A549 treated with Hydrocortisone at 1 μM for 4 hours (cell line): ENCODE data around the gene RBMY1E. TPM values are rescaled to one million over a fixed set of nuclear protein-coding genes. Genes with fewer than 3 reads are reported as not detected.

ENCODE experiments used
- total RNA-seq: library from RNA; stranded (reverse); fragments of 200-300 nt; extraction: Qiagen RNA extraction; gene quantifications from 5 replicates; pipeline ENCODE4 v1.2.3, GENCODE V29; 2022

The RBMY1E gene
- total RNA-seq: not detected in 5 replicates

DNA sequence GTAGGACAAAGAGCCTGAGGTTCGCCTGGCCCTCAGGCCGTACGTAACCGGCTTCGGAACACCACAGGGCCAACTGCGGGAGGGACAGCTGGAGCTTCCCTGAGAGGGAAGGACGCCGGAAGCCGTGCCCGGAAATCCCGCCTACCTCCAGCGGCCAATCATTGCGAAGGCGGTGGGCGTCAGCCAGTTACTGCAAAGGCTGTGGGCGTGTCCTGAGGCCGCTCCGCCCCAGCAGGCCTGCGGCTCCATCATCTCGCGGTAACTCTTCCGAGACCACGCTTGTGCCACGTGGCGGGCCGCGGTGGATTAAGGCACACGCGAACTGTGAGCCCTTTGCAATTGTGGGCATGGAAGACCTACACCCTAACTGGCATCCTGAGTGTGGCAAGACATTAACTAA is at the start of gene RBMY1E:
Gene RBMY1E, minus strand, starts transcription at position 101 of the 400 bp plus-strand sequence. CDS start 1,978 bp downstream, outside the sequence.

DNA sequence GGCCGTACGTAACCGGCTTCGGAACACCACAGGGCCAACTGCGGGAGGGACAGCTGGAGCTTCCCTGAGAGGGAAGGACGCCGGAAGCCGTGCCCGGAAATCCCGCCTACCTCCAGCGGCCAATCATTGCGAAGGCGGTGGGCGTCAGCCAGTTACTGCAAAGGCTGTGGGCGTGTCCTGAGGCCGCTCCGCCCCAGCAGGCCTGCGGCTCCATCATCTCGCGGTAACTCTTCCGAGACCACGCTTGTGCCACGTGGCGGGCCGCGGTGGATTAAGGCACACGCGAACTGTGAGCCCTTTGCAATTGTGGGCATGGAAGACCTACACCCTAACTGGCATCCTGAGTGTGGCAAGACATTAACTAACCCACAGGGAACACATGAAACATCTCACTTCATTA is 23.4 kb downstream of the RBMY1E start, which contains the start of gene RBMY1D:
Gene RBMY1D, minus strand, starts transcription at position 101 of the 400 bp plus-strand sequence. CDS start 2,013 bp downstream, outside the sequence.

Other genes starting within 250 kb of the RBMY1E start
- gene RBMY1D, start 23.5 kb downstream of the RBMY1E start, total RNA-seq: not detected in 5 replicates